LNCAP (cell line): ENCODE measurements around the gene SLC38A5.

ENCODE experiments used
- TF ChIP-seq, protein P1 (sequence below): fragments of 450-650 bp; IDR thresholded peaks from 2 replicates; pipeline ENCODE4 v1.5.1; 2017; ENCODE audit warnings: mild to moderate bottlenecking

SLC38A5 gene

DNA sequence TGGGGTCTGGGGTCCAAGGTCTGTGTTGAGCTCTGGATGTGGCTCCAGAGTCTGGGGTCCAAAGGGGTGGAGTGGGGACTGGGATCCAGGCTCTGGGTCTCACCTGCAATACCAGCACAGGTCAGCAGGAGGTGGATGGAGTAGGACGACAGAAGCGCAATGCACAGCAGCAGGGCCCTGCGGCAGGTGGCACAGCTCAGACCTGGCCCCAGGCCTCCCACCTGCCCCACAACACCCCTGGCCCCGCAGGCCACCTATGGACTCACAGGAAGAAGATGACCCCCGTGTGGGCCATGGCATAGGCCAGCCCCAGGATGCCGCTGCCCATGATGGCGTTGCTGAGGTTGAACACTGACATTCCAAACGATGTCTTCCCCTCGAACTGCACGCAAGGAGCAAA, 3.4 kb downstream of the SLC38A5 start:
- TF ChIP-seq, protein P1, sequence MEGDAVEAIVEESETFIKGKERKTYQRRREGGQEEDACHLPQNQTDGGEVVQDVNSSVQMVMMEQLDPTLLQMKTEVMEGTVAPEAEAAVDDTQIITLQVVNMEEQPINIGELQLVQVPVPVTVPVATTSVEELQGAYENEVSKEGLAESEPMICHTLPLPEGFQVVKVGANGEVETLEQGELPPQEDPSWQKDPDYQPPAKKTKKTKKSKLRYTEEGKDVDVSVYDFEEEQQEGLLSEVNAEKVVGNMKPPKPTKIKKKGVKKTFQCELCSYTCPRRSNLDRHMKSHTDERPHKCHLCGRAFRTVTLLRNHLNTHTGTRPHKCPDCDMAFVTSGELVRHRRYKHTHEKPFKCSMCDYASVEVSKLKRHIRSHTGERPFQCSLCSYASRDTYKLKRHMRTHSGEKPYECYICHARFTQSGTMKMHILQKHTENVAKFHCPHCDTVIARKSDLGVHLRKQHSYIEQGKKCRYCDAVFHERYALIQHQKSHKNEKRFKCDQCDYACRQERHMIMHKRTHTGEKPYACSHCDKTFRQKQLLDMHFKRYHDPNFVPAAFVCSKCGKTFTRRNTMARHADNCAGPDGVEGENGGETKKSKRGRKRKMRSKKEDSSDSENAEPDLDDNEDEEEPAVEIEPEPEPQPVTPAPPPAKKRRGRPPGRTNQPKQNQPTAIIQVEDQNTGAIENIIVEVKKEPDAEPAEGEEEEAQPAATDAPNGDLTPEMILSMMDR = no peak; the same call in 1 of the 2 replicates

DNA sequence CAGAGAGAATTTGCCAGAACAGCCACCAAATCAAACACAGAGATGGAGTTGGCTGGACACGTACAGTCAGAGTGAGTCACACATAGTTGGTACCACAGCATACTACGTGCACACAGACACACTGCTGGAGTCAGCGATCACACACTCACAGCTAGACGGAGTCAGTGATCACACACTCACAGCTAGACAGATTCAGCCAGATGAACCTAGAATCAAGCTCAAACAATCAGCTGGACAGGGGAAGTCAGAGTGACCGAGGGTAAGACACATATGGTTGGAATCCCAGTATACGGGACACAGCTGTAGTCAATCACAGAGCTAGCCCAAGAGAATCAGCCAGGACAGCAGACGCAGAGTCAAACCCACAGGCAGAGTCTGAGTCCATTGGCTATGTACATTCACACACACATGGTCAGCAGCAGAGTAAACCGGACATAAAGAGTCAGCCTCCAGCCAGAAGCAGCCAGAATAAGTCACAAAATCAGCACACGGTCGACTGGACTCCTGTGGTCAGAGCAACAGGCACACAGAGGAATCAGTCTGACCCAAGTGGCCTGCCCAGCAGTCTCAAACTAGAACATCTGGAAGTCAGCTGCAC, 4.6 kb downstream of the SLC38A5 start:
- TF ChIP-seq, protein P1 = no peak

DNA sequence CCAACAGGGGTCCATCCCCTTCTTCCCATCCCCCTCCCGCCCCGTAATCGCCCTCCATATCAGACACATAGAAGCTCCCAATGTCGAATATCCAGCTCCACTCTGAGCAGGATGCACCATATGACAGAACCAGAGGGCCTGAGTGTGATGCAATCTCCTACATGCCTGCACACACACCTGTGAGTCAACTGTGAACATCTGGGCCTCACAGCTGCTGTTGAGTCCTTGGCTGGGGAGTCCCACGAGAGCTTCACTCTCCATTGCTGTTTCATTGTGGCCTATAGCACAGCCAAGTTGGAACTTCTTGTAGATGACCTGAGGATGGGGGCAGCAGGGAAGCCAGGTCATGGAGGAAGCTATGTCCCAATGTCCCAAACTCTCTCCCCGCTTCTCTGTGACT, 8.2 kb downstream of the SLC38A5 start:
- TF ChIP-seq, protein P1 = no peak

DNA sequence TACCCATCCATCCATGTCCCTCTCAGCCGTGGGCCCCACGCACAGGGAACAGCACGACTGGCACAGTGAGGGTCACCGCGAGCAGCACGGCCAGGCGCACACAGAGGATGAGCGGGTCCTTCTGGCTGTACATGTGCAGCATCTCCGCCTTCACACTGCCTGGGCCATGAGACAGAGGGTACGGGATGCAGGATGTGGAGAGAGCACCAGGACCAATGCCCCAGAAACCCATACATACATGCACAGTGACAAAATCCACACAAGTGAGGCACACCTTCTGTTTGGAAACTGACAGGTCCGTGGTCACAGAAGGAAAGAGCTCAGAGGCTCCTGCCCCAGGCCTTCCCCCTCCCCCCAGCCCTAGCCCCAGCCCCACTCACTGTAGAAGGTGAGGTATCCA, 9.5 kb downstream of the SLC38A5 start:
- TF ChIP-seq, protein P1 = no peak

DNA sequence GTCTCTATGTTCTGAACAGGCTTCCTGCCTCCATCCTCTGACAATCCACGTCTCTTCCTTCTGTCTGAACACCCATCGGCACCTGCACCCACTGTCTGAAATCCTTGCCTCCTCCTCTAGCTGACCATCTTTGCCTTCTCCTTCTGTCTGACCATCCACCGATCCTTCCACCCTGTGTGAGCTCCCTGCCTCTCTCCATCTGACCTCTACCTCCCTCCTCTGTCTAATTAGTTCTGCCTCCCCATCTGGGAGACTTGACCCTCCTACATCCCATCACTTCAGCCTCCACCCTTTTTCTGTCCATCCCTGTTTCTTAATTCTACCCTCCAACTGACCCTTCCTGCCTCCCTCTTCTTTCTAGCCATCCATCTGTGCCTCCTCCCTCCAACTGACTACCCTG, 10.0 kb downstream of the SLC38A5 start:
- TF ChIP-seq, protein P1 = no peak

DNA sequence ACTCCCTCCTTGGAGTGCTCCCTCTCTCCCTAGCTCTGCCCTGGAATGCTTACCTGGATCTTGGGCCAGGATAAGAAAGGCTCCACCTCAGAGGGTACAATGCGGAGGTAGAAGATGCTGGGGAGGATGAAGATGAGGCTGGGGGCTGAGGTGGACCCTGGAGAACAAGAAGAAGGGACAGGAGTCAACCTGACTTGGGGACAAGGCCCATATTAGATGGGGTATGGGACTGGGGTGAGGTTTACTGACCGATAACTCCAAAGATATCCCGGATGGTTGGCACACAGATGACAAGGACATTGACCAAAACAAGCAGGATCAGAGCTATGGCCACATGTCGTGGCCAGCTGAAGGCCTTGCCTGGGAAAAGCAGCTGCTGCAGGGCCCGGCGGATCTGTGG, 10.6 kb downstream of the SLC38A5 start:
- TF ChIP-seq, protein P1 = no peak

DNA sequence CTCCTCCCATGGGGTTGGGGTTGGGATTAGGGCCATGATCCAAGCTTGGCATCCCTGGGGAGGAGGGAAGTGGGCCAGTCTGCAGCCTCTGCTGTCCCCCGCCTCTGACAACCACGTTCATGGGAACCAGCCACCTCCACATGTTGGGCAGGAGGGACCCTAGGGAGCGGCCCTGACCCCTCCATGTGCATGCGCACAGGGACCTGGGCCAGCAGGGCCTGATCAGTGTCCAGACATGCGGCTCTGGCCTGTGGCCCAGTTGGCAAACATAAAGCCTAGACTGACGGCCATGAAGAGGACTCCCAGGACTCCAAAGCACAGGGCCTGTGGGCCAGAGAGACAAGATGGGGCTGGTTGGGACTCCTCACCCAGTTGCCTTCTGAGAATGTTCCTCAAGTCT, 11.3 kb downstream of the SLC38A5 start:
- TF ChIP-seq, protein P1 = no peak
